ENCODE results near the gene PRPF18.

PRPF18 gene

DNA sequence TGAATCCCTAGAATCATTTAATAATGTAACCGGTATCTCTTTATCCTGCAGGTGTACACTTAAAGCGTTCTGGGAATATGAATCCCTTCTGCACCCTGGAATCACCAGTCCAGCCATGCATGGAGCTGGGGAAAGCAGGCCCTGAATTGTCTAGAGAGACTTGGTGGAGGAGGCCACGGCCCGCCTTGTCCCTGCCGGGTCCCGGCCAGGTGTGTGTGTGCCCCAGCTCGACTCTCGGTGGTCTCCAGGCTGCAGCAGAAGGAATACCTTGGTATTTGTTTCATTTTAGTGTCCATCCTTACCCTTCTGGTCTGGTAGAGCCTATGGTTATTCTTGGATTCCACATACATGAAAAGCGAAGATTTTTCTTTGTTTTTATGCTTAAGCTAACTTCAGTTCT is 58.1 kb downstream of the PRPF18 start:
- no peak for DNase-seq

DNA sequence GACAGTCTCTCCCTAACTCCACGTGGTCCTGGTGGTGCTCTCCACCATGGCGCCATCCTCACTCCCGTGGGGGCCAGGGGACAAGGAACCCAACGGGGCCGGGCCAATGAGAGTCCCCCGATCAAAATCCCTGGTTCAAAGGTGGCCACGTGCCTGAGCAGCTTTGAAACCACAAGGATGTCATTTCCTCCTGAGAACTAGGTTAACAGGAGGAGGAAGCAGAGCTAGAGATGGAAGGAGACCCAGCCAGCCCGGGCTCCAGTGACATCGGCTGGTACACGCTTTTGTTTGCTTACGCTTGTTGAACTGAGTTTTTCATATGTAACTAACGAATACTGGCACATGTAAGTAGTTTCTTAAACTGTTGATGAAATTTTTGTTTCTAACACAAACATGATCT is 61.7 kb downstream of the PRPF18 start:
- no peak for DNase-seq

DNA sequence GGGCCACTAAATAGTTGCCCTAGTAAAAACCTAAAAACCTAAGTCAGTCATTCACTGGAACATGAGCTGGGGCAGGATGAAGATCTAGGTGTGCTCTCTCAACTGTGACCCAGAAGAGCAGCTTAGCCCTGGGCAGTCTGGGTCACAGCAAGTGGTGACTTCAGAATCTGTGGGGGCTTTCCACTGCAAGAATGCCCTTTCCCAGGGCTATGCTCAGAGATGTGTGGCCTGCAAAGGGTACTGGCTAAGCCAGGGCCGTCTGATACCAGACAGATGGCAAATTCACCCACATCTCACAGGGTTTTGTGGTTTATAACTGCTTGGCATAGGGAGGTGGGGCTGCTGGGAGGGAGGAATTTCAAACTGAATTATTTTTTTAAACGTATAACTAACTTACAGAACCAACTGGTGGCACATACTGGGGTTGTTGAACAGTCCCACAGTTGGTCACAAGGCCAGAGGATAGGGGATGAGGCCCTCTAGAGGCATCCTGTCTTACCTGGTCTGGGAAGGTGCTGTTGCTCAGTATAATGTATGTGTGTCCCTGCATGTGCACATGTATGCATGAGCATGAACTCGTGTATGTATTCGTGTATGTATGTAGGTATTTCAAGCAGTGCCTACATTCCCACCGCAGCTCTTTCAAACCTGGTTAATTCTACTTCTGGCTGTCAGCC is 63.2 kb downstream of the PRPF18 start:
- DNase-seq = no peak

DNA sequence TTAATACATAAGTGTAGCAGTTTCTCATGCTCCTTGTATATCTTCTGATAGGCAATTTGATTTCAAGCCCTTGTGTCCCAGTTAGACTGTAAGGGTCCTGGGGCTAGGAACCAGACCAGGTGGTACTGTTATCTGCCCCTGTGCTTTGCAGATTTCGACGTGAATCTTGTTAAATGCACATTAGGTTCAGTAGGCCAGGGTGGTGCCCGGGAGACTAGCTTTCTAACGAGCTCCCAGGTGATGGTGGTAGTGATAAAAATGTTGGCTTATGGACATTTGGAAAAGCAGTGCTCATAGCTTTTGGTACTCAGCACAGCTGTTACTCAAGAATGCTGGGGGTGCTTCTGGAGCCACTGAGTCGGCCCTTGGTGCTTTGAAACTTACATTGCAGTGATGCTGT is 64.2 kb downstream of the PRPF18 start:
- DNase-seq = no peak

DNA sequence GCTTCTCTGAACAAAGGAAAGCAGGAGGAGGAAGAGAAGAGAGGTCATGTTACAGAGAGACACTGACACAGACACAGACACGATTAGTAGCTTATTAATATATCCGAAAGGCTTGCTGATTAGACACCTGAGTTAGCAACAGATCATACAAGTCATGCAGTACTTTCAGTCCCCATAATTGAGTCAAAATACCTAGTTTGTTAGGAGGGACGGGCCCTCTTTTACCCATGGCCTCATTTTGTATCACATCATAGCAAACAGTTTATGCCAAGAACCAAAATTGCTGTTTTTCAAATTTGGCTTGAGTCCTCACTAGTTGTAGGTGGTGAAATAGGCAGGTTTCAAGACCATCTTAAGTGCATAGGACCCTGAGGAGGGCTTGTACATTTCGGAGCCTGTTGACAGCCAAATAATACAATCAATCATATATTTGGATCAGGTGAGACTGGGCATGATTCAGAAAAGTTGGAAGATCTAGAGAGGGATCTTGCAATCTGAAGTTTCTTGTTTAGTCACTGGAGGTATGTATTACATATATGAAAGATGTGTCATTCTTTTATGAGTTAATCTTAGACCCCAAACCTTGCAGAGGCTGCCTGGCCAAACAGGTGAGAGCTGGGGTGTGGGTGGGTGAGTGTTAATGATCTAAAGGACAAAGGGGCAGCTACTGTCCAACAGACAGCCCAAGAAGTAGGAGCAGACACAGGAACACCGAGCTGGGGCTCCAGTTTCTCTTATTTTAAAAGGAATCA is 65.4 kb downstream of the PRPF18 start:
- no peak for DNase-seq

DNA sequence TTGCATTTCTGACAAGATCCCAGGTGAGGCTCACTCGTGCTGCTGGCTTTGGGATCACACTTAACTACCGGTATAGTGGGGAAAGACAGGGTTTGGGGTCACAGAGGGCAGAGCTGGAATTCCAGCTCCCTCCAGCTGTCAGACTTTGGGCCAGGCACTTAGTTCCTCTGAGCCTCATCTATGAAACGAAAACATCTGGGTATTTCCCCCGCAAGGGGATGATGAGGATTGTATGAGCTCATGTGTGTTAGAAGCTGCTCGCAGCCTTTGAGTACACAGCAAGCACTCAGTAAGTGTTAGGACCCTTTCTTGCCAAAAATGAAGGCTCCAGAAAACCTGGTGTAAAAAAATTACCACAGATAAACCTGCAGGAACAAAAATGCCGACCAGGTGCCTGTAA is 66.1 kb downstream of the PRPF18 start:
- DNase-seq = no peak

DNA sequence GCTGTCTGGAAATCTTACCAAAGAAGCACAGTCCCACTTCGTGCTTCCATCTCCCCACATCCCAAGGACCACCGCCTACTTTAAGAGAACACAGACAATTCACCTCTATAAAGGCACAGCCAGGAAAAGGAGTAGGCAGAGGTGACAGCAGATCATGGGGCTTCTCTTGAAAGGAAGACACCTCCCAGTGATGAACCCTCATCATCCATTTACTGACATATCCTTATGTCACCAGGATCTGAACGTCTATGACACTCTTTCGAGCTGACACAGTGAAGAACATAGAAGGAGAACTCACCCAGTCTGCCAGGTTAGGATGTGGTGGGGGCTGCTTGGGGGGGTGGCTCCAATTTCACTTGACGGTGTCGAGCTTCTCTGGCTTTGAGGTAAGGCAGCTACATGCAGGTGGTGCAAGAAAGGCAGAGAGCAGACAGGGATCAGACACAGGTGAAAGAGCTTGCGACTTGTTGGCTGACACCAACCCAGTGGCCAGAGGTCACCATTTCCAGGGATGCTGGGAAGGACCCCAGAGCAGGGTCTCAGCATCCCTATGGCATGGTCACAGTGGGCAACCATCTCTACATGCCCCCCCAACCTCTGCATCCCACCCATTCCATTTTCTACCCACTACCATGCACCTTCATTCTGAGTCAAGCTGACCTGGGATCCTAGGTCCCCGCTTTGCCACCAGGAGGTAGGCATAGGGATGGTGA is 67.5 kb downstream of the PRPF18 start:
- DNase-seq = no peak

DNA sequence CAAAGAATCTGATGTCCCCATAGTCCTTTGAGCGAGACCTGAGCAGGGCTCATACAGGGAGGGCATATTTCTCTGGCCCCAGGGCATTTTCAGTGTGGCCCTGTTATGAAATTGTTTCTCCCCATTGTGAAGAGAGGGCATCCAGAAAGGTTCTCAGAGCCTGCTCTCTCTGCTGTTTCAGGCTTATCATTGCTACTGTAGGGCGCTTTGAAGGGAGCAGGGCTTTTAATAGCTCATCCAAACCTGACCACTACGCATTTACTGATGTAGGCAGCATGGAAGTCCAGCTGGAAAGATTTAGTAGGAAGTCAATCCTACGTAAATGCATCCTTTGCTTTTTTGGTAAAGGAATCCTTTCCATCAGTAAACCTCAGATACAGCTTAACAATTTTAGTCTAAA is 68.1 kb downstream of the PRPF18 start:
- no peak for DNase-seq

DNA sequence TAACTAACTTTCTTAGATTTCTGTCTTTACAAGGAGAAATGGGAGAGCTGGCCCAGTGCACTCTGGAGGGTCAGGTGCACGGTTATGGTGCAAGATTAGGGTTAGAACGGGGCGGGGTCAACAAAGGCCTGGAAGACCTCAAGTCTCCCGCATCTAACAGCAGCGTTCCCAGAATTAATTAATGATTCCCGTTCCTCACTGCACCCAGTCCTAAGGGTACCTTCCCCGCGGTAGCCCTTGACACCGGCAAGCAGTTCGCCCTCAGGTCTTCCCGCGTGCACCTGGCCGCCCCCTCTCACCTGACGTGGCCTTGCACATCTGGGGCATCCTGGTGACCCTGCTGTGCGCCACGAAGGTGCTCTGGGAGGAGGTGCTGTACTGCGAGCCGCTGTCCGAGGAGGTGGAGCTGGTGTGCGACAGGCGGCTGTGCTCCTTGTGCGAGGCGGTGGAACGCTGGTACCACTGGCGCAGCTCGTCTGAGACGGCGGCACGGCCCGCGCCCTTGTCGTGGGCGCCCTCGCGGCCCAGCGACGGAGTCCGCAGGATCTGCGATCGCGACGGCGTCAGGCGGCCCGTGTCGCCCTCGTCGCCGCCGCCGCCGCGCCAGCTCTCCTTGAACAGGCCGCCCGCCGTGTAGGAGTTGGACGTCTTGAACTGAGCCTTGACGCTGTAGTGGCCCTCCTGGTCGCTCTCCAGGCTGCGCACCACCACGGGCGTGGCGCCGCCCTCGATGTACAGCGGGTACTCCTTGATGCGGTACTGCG is 69.8 kb downstream of the PRPF18 start:
- no peak for DNase-seq

DNA sequence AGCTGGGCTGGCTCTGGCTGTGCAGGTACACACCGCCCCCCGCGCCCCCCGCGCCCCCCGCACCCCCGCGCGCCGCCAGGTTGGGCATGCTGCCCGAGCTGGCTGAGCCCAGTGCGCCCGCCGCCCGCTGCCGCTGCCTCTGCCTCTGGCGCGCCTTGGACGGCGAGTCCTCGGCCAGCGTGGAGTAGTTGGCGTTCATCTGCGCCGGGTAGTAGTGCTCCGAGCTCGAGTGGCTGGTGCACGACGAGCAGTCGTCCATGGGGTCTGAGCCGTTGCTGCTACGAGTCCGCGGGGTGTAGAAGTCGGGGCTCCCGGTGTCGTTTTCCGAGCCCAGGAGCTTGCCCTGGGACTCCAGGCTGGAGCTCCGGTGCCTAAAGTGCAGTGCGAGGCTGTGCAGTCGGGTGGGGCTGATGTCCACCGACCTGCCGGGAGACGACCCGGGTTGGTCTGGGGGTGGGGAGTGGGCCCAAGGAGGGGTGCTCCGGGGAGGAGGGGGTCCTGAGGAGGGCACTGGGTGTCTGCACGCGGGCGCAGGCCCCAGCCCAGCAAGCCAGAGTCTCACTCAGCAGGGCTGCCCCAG is 70.4 kb downstream of the PRPF18 start:
- DNase-seq = no peak

DNA sequence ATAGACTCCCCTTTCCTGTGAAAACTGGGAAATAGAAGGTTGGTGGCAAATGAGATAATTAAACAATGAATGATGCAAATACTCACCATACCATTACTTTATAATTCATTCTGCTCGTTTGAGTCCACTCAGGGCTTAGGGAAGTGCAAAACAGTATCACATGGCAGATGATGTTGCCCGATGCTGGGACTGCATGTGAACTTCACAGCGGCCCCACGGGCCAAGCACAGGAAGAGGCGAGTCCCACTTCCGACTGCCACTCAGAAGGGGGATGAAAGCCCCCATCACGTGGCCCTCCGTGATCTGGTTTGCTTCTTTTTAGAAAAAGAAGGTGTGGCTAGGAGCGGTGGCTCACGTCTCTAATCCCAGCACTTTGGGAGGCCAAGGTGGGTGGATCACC is 71.5 kb downstream of the PRPF18 start:
- no peak for DNase-seq

DNA sequence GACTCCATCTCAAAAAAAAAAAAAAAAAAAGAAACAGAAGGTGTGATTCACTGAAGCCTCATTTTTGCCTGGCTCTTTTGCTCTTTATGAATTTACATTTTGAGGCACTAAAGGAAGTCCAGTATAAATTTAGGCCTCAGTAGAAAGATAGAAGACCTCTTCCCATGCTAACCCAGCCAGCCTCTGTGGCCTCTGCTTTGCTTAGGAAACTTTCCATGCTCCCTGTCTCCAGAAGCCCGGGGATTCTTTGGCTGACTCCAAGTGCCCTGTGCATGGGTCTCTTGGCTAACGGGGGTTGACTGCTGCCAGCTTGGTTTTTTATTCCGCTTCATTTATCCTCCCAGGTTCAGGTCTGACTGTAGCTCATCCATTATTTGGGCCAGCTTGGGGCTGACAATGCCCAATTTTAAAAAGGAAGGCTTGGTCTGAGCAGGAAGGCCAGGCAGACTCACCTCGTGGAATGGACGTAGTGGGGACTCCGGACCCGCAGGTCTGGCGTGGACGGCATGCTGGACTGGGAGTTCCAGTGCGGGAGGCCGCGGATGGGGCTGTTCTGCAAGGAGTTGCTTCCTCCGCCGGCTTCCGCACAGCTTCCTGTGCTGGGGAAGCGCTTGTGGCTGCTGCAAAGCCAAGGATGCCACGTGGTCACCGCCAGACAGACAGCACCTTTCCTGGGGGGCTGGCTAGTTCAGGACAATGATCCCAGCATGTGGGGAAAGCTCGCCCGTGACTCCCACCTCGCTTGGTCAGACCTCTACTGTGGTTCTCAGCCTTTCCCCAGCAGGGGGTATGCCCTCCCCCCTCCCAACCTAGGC is 72.3 kb downstream of the PRPF18 start:
- no peak for DNase-seq

DNA sequence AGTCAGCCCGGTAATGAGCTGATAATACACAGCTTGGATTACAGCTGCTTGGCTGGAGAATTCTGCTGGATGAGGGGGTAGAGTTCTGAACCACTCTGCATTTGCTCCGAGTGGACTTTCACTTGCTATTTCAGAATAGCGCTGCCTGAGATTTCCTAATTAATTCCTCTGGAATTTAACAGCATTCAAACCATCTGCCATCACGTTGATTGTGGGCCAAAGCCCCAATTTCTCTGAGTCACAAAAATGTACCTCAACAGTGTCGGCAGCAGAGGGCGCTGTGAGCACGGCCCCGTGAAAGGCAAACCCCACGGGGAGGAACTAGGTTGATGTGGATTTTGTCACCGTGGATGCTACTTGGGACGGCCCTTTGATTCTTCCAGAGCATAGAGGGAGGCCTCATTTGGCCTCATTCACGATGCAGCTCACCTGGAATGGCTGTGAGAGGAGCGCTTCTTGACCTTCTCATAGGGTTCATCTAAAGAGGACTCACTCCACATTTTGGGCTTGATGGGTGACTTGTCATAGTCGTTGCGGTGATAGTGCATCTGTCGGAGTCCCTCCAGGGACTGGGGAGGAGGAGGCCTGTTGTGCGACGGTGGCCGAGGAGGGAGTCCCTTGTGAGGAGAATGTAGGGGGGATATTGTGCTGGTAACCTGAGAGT is 73.3 kb downstream of the PRPF18 start:
- DNase-seq = peak; percentile 73

DNA sequence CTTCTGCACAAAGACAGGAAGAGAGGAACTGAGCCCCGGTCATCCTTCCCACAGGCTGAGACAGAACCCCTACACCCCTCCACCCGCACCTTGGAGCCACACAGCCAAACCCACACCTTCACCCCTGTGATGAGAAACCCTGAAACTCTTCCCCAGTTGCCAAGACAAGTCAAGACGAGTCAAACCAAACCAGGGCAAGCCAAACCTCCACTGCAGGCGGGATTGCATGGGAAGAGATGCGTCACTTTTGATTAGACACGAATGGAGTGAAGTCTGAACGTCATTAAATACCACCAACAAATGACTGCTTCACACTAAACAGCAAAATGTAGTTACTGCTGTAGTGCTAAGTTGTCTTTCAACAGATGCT is 73.8 kb downstream of the PRPF18 start:
- no peak for DNase-seq

DNA sequence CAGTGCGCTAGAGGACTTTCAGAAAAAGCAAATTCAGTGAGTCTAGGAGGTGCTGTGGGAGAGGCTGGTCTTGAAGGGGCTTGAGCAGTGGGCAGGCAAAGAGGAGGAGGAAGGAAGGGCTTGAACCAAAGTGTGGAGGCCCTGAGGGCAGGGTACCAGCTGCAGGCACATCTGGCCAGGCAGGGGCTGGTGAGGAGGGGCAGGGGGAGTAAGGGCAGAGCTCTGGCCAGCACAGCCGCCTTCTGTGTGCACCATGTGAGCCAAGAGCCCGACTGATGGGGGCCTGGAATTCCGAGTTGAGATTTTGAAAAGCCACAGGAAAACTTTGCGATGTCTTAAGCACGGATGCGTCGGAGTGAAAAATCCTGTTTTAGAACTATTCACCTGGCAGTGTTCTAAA is 74.5 kb downstream of the PRPF18 start:
- no peak for DNase-seq

DNA sequence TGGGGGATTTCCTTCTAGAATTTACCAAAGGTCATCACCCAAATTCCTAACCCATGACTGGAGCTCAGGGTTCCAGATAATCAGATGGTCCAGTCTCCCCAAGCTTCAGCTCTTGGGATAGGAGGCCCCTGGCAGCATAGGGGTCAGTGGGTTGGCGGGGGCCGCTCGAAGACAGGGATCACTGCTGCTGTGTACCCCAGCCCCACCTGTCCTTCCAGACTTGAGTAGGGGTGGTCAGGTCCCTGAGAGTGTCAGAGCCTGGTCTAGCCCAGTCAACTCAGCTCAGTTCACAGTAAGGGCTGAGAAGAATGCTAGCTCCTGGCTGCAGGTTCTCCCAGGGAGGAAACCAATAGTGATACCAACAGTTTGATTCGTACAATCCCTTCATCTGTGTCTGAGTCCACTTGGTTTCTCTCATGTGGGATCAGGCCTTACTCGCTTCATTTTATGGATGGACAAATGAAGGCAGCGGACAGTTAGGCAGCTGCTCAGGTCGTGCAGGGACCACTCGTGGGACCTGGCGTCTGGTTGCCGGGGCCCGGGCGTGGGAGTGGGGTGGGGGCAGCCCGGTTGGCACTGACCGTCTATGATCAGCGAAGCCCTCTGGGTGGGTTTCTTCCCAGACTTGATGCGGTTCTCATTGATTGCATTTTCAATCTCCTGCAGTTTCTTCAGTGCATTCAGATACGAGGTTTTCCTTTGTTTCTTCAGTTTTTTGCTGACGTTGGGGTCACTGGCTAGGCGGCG is 78.9 kb downstream of the PRPF18 start:
- DNase-seq = no peak

DNA sequence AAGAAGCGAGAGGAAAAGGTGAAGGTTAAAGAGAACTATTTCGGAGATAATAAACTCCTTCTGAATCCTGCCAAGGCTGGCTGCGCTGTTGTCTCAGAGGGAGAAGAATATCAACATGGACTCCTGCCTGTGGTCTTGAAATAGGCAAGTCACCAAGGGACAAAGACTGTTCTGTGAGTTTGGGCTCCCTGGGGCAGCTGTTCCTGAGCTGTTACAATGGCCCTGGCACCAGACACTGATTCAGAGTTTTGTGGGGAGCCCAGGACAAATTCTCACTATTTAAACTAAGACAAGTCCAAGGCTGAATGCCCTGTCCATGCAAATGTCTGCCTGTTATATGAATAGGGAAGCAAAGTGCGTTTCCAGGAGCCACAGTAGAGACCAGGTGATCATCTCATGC is 81.4 kb downstream of the PRPF18 start:
- no peak for DNase-seq

DNA sequence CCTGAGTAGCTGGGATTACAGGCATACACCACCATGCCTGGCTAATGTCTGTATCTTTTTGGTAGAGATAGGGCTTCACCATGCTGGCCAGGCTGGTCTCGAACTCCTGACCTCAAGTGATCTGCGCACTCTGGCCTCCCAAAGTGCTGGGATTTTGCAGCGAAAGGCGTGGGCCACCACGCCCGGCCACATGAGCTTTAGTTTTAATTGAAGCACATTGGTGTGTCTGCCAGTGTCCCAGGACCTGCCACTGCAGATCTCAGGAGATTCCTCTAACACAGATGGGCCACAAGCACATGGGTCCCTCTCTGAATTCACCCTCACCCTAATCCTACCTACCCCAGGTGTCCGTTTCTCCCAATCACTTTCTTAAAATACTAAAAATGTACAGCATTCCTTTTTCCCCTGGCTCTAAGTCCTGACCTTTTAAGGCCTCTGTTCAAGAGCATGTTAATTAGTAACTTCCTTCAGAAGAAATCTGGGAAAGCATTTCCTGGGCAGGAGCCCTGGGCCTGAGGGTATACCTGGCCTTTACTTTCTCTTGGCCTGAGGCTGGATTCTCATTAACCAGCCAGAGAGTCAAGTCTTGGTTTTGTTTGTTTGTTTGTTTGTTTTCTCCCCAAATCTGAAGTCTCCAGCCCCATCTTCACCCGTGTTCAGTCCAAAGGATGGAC is 82.6 kb downstream of the PRPF18 start:
- DNase-seq = no peak

DNA sequence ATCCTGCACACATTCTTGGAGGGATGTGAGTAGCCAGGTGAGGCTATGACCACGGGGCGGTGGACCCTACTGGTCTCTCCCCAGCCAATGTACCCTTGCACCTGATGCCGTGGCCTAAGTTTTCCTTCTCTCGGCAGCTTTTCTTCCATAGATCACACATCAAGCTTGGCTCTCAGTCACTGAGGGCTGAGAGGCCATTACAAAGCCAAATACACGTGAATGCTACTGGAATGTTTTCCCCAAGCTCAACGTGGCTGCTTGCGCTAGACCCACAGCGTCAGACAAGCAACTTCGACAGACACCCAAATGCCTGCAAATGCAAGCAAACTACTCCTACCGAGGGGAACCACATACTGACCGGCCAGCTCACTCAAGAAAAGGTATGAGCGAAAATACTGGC is 83.1 kb downstream of the PRPF18 start:
- DNase-seq = no peak

DNA sequence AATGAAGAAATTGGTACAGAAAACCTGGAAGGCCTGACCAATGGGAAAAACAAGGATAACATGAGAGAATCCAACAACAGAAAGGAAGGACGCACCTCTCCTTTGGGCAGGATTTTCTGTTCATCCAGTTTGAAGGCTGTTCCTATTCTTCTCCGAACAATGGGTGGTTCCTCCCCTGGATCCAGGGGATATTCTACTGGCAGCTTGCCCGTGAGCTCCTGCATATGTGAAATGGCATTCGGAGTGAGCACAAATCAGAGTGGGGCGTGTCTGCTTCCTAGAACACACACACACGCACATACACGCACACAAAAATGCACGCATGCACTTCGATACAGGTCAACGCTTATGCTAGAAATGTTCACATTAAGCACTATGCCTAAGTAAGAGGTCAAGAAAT is 83.5 kb downstream of the PRPF18 start:
- no peak for DNase-seq

Measured in stimulated activated CD4-positive, alpha-beta T cell treated with anti-CD3 and anti-CD28 coated beads, Interleukin-4, amount 100 ng/mL, for 1 hour (primary cell).